Brain microvascular endothelial cell (primary cell): Measurements from ENCODE around the gene MRO.

Source experiments
- DNase-seq: peaks from one replicate; pipeline ENCODE4 v3.0.0-alpha.2; 2020
- H3K27ac ChIP-seq: fragments of 250-450 bp; sonication (Bioruptor Pico); 2 replicates; pipeline ENCODE4 v1.5.1; 2020; ENCODE audit warnings: mild to moderate bottlenecking, moderate library complexity
- H3K27me3 ChIP-seq: fragments of 250-450 bp; sonication (Bioruptor Pico); replicated peaks from 2 replicates; pipeline ENCODE4 v1.5.1; 2020; ENCODE audit warnings: mild to moderate bottlenecking
- H3K36me3 ChIP-seq: fragments of 250-450 bp; sonication (Bioruptor Pico); replicated peaks from 2 replicates; pipeline ENCODE4 v1.5.1; 2020; ENCODE audit warnings: mild to moderate bottlenecking
- H3K4me3 ChIP-seq: 2 replicates; pipeline ENCODE4 v1.5.1; 2011; ENCODE audit warnings: low read depth, mild to moderate bottlenecking, control low read depth, low read length, moderate library complexity
- CTCF ChIP-seq: IDR thresholded peaks from 2 replicates; pipeline ENCODE4 v1.5.1; 2011; ENCODE audit warnings: low read depth, mild to moderate bottlenecking, moderate library complexity, low read length, control low read depth, inconsistent platforms; ENCODE audit errors: missing control alignments
- in situ Hi-C: cut with HindIII; loops from 2 replicates; pipeline ENCODE4 v1.10.0; 2017; ENCODE audit warnings: low sequenced_read_pairs, low pct_ligation_motif_present

Gene MRO

GRCh38 chr18:50807176-50807575 lies 12.6 kb downstream of the MRO start:
- Histone ChIP-seq H3K27me3 (no peaks in the 10 kb centered on the region), H3K36me3 (no peaks in the 10 kb centered on the region), H3K27ac (no peak overlapping the region), H3K4me3 (no peak overlapping the region)
- no peak for DNase-seq
- in situ Hi-C loops: no loop called here
- TF ChIP-seq CTCF: no peak

- Histone ChIP-seq H3K27me3 (no peaks in the 10 kb centered on the region), H3K27ac (no peak overlapping the region), H3K36me3 (no peaks in the 10 kb centered on the region), H3K4me3 (no peak overlapping the region)
- DNase-seq: no peak
- in situ Hi-C loops: no loop called here
- TF ChIP-seq CTCF: no peak
Observed at GRCh38 chr18:50806208-50806616, 13.6 kb downstream of the MRO start.

GRCh38 chr18:50805732-50806131 lies 14.1 kb downstream of the MRO start:
- Histone ChIP-seq H3K27ac (no peak overlapping the region), H3K4me3 (no peak overlapping the region), H3K36me3 (no peaks in the 10 kb centered on the region), H3K27me3 (no peaks in the 10 kb centered on the region)
- no peak for DNase-seq
- no peak for TF ChIP-seq CTCF
- in situ Hi-C loops: no loop called here

GRCh38 chr18:50803592-50803991 lies 16.2 kb downstream of the MRO start:
- in situ Hi-C loops: no loop called here
- no peak overlapping the region for H3K4me3 ChIP-seq
- H3K27ac ChIP-seq: no peak overlapping the region
- no peak for DNase-seq
- TF ChIP-seq CTCF: no peak
- no peaks in the 10 kb centered on the region for H3K36me3 ChIP-seq
- no peaks in the 10 kb centered on the region for H3K27me3 ChIP-seq

GRCh38 chr18:50802141-50802540 lies 17.7 kb downstream of the MRO start:
- no peak for TF ChIP-seq CTCF
- Histone ChIP-seq H3K27ac (no peak overlapping the region), H3K4me3 (no peak overlapping the region), H3K27me3 (no peaks in the 10 kb centered on the region), H3K36me3 (no peaks in the 10 kb centered on the region)
- no peak for DNase-seq
- in situ Hi-C loops: no loop called here

GRCh38 chr18:50797142-50797541 lies 22.7 kb downstream of the MRO start:
- H3K4me3 ChIP-seq: no peak overlapping the region
- no peak overlapping the region for H3K27ac ChIP-seq
- H3K27me3 ChIP-seq: no peaks in the 10 kb centered on the region
- in situ Hi-C loops: no loop called here
- no peak for DNase-seq
- TF ChIP-seq CTCF: no peak
- no peaks in the 10 kb centered on the region for H3K36me3 ChIP-seq
